Measurements from ENCODE around the gene UNC5A.

UNC5A gene

GRCh38 chr5:176881816-176882566 is 71.6 kb downstream of the UNC5A start:
- DNase-seq, result no peak

GRCh38 chr5:176882567-176882903 is 72.2 kb downstream of the UNC5A start:
- DNase-seq, result no peak

- DNase-seq, result no peak
Observed at GRCh38 chr5:176883700-176884570, 73.6 kb downstream of the UNC5A start.

- DNase-seq, result no peak
Observed at GRCh38 chr5:176884571-176884890, 74.2 kb downstream of the UNC5A start.

GRCh38 chr5:176886336-176887251 is 76.2 kb downstream of the UNC5A start:
- no peak for DNase-seq

GRCh38 chr5:176887252-176887849 is 77.0 kb downstream of the UNC5A start:
- no peak for DNase-seq

GRCh38 chr5:176888016-176888864 is 77.9 kb downstream of the UNC5A start:
- DNase-seq, result no peak

GRCh38 chr5:176888865-176889165 is 78.5 kb downstream of the UNC5A start:
- no peak for DNase-seq

GRCh38 chr5:176889321-176890280 is 79.2 kb downstream of the UNC5A start:
- DNase-seq, result no peak

- DNase-seq, result no peak
Observed at GRCh38 chr5:176890455-176891330, 80.3 kb downstream of the UNC5A start.

- no peak for DNase-seq
Observed at GRCh38 chr5:176891331-176891958, 81.1 kb downstream of the UNC5A start.

GRCh38 chr5:176892663-176893062 is 82.3 kb downstream of the UNC5A start:
- no peak for DNase-seq

GRCh38 chr5:176894298-176894697 is 83.9 kb downstream of the UNC5A start:
- no peak for DNase-seq

- DNase-seq, result no peak
Observed at GRCh38 chr5:176895831-176896230, 85.5 kb downstream of the UNC5A start.

GRCh38 chr5:176897263-176897662 is 86.9 kb downstream of the UNC5A start:
- DNase-seq, result no peak

- no peak for DNase-seq
Observed at GRCh38 chr5:176899296-176899891, 89.0 kb downstream of the UNC5A start, which contains the start of gene HK3. Gene HK3 (minus strand): TSS chr5:176899346. CDS start chr5:176896159, 3,187 bp downstream.

- no peak for DNase-seq
Observed at GRCh38 chr5:176899946-176900779, 89.8 kb downstream of the UNC5A start.

- no peak for DNase-seq
Observed at GRCh38 chr5:176900780-176901204, 90.4 kb downstream of the UNC5A start.
